ENCODE results near the gene MAFB. TPM values are rescaled to one million over a fixed set of nuclear protein-coding genes. Genes with fewer than 3 reads are reported as not detected.
"Not testable (repeated sequence)": the region's sequence is repeated elsewhere in the genome, so short reads cannot be mapped to it uniquely, and the experiment has no call there.

Gene MAFB
- polyA plus RNA-seq (ENCODE audit: insufficient read length) = 97.5 TPM
- long read RNA-seq, donor 1, transcript MAFB-201 (1 exons, 3,393 nt) = major isoform, 288 of 288 reads
- long read RNA-seq, donor 1, partial matches to known transcripts = 0 of 288 reads
- long read RNA-seq, donor 1, other reads (novel, unspliced or antisense) = 0 of 288 reads
- long read RNA-seq, donor 2, transcript MAFB-201 (1 exons, 3,393 nt) = major isoform, 140 of 140 reads
- long read RNA-seq, donor 2, partial matches to known transcripts = 0 of 140 reads
- long read RNA-seq, donor 2, other reads (novel, unspliced or antisense) = 0 of 140 reads
- long read RNA-seq, donor 3, transcript MAFB-201 (1 exons, 3,393 nt) = major isoform, 110 of 110 reads
- long read RNA-seq, donor 3, partial matches to known transcripts = 0 of 110 reads
- long read RNA-seq, donor 3, other reads (novel, unspliced or antisense) = 0 of 110 reads
- long read RNA-seq, donor 4, transcript MAFB-201 (1 exons, 3,393 nt) = major isoform, 32 of 32 reads
- long read RNA-seq, donor 4, partial matches to known transcripts = 0 of 32 reads
- long read RNA-seq, donor 4, other reads (novel, unspliced or antisense) = 0 of 32 reads
- long read RNA-seq, donor 5, transcript MAFB-201 (1 exons, 3,393 nt) = major isoform, 147 of 147 reads
- long read RNA-seq, donor 5, partial matches to known transcripts = 0 of 147 reads
- long read RNA-seq, donor 5, other reads (novel, unspliced or antisense) = 0 of 147 reads
- long read RNA-seq, donor 6, transcript MAFB-201 (1 exons, 3,393 nt) = major isoform, 232 of 232 reads
- long read RNA-seq, donor 6, partial matches to known transcripts = 0 of 232 reads
- long read RNA-seq, donor 6, other reads (novel, unspliced or antisense) = 0 of 232 reads
- long read RNA-seq, donor 7, transcript MAFB-201 (1 exons, 3,393 nt) = major isoform, 239 of 239 reads
- long read RNA-seq, donor 7, partial matches to known transcripts = 0 of 239 reads
- long read RNA-seq, donor 7, other reads (novel, unspliced or antisense) = 0 of 239 reads
- long read RNA-seq, donor 8, transcript MAFB-201 (1 exons, 3,393 nt) = major isoform, 64 of 64 reads
- long read RNA-seq, donor 8, partial matches to known transcripts = 0 of 64 reads
- long read RNA-seq, donor 8, other reads (novel, unspliced or antisense) = 0 of 64 reads

DNA sequence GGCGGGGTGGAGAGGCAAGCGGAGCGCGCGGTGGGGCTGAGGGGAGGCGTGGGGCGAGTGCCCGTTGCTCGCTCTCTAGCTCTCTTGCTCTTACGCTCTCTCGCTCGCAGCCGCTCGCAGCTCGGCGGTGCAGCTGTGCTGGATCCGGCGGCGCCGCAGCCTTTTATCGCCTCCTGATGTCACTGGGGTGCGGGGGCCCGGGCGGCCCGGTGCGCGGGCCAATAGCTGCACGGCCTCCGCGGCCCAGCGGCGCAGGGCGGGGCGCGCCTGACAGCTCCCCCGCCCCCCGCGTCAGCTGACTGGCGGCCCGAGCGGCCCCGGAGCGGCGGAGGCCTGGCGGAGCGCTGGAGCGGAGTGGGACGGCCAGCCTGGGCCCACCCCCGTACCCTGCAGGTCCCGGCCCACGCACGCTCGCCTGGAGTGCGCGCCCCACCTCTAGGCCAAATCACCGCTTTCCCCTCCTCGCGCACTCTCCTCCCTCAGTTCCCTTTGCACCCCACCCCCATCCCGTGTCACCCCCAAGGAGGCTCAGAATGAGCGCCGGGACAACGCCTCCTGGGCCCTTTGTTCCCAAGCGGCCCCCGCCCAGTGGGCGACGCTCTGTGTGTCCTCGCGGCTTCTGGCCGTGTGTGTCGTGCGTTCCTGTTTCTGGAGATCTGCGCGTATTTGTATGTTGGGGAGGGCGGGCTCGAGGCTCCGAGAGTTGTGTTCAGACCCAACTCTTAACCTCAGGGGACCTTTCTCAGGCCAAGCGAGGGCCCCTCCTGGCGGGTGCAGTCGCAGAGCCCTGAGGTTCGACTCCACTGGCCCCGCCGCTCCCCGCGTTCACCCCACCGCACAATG lies at the start of gene MAFB:
Gene MAFB, minus strand, starts transcription at position 137 of the 843 bp plus-strand sequence. CDS start 386 bp downstream, outside the sequence.
- peak; percentile 89 for DNase-seq

DNA sequence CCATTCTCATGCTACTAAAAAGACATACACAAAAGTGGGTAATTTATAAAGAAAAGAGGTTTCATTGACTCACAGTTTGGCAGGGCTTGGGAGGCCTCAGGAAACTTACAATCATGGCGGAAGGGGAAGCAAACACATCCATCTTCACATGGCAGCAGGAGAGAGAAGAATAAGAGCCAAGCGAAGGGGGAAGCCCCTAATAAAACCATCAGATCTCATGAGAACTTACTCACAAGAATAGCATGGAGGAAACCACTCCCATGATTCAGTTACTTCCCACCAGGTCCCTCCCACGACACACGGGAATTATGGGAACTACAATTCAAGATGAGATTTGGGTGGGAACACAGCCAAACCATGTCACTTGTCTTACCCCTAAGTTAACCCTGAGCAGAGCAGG lies 47.4 kb upstream of the MAFB start:
- DNase-seq = not testable (repeated sequence)

DNA sequence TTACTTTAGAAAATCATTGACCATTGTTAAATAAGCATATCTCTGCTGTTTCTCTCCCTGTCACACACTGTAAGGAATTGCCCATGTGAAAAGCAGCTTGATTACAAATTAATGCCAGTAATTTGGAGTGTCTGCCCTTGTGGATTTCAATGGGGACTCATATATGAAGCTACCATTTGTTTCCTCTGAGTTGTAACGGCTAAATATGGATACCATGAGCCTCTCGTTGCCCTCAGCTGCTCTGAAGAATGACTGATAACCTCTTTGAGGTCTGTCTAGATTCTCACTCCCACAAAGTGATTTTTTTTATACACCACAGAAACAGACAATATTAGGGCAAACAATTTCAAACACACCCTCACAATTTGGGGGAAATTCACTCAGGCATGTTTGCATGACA lies 40.0 kb upstream of the MAFB start:
- DNase-seq = no peak

DNA sequence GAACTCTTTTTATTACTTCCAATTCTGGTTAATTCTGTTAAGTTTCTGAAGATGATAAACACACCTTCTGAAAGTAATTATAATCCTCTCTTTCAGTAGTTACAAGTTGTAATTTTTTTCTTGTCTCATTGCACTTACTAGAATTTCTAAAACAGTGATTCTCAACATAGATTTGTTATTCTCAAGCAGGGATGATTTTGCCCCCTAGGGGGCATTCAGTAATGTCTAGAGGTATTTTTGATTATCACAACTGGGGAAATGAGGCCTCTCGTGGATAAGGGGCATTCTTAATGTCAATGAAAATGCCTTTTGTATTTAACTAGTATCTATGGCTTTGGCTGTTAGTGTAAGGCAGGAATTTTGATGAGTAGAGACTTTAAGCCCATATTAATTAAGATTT lies 39.4 kb upstream of the MAFB start:
- DNase-seq = no peak

DNA sequence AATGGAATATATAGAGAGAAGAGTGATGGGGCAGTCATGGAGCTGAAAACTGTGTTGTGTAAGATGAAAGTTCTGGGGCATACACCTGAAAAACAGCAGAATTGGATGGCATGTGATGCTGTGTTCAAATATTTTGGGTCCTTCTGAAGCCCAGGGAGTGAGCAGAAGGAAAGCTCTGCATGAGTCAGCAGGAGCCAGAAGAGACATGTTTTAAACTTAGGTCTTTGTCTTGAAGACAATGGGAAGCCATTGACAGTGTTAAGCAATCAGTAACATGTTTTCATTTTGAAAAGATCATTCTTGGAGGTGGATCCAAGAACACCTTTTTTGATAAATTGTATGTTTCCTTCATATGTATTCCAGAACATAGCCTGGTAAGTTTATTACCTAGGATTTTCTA lies 38.9 kb upstream of the MAFB start:
- no peak for DNase-seq

DNA sequence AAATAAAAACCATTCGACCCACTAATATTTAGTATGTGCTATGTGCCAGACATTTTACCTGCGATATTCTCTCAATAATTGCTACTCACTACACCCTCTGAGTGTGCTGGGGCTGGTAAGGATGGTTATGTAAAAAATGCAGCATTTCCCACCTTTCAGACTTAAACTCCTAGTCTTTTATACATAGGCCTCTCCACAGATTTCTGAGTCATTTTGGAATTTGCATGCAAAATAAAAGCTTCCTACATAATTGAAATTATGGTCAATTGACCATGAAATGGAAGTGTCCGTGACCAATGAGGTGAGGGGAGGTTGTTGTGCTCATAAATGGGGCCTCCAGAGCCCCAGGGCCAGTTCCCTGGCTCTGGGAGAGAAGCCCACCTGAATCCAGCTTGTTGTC lies 37.7 kb upstream of the MAFB start:
- no peak for DNase-seq

DNA sequence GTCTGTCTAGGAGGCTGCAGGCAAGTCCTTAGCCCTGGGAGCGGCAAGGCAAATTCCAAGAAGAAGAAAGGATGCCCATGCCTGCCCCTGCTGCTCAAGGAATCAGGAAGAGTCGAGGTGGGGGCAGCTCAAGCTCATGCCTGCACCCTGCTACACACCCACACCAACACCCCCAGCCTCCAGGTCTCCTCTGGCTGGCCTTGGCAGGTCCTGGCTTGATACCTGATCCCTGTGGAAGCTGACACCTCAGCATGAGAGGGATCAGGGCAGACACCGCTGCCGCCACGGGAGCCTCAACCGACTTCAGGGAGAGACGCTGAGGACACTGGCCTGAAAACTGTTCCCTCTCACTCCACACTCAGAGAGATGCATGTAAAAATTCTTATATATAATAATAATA lies 35.5 kb upstream of the MAFB start:
- no peak for DNase-seq

DNA sequence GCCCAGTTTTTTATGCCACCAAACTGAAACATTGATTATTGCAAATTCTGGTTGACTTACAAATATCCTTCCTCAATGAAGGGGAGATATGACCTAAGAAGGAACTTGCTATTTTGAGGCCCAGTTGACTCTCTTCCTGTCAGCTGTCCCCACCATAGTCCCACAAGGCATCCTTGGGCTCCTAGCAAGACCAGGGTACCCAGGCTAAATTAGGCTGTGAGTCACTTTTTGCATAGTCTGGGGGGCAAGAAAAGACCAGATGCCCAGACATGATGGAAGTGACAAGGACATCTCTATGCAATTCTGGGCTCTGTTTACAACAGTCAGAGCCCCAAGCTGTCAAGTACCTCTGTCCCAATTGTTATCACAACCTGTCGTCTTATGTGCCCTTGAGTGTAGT lies 31.8 kb upstream of the MAFB start:
- no peak for DNase-seq

DNA sequence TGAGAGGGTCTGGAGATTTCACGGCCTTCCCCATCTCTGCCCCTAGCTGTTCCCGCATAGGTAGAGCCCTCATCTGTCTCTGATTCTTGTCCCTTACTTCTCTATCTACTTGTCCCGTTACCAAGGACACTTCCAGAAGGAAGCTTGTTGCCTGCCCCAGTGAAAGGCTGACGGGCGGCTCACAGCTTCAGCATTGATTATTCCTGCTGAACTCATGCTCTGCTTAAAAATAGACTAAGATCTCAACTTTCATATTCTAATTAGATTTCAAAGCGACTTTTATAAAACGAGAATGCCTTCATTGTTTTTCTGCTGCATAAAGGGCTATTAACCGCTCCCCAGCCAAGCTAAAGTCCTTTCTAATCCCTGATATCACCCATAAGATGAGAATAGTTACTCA lies 31.1 kb upstream of the MAFB start:
- DNase-seq = no peak

DNA sequence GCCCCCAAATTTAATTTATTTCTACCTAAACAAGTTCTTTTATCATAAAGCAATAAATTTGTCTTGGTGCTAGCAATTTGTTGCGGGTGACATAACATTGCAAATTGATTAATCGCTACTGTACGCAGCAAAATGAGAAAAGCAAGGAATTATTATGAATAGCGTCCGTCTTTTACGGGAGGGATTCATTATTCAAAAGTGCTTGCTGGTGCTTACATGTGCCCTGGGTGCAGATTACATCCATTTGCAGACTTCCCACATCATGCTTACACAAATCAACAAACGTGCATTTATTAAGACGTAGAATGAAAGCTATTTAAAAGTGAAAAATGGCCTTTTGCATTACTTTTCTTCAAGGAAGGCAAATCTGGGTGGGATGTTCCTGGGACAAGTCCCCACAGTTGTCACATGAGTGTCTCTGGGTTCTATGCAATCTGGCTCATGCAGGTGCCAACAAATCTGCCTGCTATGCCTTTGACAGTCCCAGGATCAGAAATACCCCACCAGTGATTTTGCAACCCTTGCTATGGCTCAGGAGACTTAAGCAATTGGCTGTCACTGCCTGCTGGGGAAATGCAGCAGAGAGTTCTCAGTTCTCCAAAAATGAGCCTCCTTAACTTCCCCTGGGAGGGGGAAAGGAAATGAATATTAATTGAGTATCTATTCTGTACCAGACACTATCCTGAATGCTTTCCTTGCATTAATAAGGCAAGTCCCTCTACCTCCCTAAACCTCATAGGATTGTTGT lies 30.1 kb upstream of the MAFB start:
- DNase-seq = no peak

DNA sequence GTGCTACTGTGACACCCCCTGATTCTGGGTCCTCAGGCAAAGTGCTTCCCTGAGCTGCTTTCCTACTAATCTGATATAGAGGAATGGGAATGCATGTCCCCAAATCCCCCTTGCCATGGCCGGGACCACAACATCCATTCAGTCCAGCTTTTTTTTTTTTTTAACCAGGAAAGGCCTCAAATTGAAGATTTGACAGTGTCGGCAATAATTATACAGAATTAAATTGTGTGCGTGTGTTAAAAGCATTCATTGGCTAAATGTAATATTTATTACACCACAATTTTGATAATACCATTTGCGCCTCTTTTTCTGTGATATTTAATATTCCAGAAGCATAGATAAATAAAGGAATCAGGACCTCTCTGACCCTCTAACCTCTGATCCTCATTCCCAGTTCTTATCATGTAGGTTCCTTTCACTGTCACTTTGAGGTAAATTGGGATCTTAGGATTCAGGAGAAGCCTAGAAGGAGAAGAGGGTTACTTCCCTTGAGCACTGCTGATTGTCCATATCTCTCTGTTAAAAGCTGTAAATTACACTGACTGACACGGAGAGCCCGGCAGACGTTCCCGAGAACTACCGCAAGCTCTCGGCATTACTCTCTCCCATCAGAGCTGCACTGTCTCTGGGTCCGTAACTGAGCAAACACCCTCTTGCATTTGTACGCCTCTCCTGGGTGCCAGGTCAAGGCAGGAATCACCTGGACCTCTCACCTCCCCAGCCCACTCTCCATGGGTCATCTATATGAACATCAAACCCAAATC lies 29.4 kb upstream of the MAFB start:
- DNase-seq = no peak

DNA sequence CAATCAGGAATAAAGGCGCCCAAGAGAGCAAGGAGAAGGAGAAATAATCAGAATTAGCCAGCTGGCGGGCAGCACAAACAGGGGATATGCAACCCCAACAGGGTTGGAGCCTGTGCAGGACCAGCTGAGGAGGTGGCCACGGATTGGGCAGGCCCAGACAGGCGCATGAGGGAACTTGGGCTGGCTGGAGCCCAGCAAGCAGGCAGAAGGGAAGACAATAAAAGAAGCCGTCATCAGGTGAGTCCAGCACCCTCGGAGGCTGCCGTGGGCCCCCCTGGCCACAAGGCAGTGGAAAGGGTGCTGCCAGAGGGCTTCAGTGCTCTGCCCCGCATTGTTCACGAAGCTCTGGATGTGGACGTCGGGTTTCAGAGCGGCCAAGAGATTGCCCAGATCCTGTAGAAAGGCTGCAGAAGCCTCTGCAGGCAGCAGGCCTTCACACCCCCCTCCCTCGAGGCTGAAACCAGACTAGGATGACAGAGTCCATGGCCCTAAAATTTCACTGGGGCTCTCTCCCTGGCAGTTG lies 28.4 kb upstream of the MAFB start:
- no peak for DNase-seq

DNA sequence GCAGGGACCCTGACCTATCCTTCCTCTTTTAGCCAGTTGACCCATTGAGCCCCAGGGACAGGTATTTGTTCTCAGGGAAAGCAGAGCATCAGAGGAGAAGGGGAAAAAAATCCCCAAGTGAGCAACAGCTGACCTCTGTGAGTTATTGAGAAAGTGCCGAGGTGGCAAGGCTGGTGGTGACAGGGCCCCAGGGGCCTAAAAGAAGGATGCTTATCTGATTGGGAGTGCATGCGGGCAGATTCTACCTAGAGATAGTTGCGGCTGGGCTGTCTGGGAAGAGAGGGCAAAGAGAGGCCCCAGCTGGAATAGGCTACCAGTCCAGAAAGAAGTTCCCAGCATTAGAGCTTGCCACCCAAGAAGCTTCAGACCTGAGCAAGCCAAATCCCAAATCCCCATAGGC lies 26.5 kb upstream of the MAFB start:
- DNase-seq = no peak

DNA sequence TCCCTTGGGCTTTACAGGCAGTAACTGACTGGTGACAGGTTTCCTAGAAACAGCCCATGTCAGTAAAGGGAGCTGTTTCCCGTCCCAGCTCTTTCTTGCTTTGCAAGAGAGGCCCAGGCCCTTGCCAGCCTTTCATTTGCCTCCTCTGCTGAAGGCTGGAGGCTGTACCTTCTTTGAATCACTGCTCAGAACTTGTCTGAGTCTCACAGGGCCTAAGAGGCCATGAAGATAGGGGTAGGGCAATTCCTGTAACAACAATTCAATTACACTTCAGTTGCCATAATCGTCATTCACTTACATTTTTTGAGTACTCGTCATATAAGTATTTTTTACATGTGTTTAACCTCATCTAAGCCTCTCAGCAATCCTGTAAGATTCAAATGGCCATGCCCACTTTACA lies 25.9 kb upstream of the MAFB start:
- no peak for DNase-seq

DNA sequence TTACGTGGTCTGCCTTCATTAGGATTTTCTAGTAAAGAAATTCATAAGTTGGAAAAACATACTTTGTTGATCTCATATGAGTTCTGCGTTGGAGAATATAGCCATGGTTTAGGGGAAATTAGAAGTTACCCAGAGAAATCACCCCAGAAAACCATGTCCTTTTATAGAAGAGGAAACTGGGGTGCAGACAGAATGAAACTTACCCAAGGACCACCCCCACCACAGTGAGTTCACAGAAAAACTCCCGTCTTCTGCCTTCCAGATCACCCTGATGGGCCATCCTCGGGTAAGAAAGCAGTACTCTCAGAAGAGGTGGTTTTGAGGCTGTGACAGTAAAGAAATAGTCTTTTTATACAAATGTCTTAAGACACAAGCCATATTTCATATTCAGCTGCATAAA lies 25.1 kb upstream of the MAFB start:
- DNase-seq = no peak

DNA sequence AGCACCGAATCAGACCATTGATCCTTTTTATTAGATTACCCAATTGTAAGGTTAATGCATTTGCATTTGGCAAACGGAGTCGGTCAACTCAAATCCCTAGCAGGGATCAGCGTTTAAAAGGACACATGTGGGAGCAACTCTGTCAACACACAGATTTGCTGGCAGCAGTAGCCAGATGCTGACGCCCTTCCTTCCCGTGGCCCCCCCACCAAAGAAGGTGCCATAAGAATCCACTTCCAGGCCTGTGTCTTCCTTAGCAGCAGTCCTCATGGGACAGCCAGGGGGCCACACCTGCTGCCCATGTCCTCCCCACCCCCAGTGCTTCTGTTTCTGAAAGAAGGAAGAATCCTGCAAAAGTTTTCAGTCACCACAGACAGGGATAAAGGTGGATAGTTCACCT lies 24.5 kb upstream of the MAFB start:
- no peak for DNase-seq

DNA sequence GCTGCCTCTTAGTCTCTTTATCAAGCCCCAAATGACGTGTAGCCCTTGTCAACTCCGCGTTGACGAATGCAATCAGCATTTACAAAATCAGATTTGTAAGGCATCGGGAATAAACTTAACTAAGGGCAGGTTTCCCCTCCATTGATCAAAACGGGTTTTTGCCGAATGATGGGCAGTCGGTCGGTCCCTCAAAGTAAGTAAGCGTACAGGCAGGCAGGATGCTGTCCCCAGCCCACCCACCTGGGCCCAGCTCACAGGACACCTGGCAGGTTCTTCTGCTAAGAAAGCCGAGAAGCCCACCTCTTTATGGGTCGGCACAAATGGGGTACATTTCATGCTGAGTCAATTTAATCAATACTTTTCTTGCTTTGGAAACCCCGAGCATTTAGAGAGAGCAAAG lies 22.0 kb upstream of the MAFB start:
- no peak for DNase-seq

DNA sequence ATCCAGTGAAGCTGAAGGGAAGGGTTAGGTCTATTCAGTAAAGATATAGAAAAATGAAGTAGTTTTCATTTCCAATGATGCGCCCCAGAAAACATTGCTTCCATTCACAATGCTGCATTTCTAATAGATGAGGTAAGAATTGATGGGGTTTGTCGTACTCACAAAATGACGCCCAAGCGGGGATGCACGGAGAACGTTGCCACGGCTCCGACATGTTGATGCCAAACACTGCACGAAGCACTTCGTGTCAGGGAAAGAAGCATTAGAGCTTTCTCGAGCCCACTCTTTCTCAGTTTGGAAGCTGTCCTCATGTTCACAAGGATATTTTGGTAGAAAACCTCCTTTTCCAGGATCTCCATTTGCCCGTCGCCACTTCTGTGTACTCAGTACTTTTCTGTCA lies 21.6 kb upstream of the MAFB start:
- DNase-seq = no peak

DNA sequence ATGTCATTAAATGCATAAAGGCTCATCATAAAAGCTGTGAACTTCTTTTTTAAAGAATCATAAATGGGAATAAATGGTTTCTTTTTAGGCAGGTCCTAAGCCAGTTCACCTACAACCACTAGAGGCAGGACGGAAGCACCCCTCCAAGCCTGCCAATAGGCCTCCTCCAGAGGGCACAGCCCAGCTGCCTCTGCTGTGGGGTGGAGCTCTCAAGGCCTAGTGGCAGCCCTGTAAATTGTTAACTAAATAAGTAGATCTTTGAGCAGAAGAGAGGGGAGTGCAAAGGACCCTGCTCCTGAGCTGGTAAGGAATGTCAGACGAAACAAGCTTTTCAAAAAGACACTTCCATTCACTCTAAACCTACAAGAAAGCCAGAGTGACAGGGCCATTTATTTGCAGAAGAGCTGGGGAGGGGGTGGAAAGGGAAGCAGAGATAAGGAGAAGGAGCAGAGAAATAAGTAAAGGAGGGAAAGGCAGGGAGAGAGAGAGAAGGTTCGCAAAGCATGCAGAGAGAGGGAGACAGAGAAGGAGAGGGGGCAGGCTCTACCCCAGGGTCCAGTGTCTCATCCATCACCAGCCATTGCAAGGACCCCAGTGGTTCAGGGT lies 18.0 kb upstream of the MAFB start:
- DNase-seq = no peak

DNA sequence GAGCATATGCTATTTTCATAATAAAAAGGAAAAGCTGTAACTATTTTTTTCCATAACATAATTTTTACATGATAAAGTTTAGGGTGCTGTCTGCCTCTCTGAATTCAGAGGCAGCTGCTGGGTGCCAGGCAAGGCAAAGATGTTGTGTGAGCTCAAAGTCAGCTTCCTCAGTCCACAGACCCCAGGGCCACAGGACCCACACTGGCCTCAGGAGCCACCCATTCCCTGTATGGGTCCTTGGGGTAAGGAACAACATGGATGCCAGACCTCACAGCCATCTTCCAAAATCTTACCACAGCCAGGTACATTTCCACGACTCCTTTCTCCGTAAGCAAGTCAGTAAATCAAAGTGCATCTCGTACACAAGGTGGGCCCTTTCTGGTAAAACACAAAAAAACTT lies 16.4 kb upstream of the MAFB start:
- DNase-seq = no peak
